ENCODE data around the gene TRAF1.

- TF ChIP-seq BACH1 (IDR thresholded peaks at IDR 0.05; ENCODE audit: borderline replicate concordance) (no peak), EP300 (IDR thresholded peaks at IDR 0.05; ENCODE audit: borderline replicate concordance in 1 of 2, control insufficient read depth in 1 of 2, low read depth in 2 of 2, low read length in 2 of 2) (no peak), POLR2A (IDR thresholded peaks at IDR 0.05; ENCODE audit: low read depth, low read length) (no peak), SREBF2 (IDR thresholded peaks at IDR 0.05; ENCODE audit: low read length) (no peak), NFYB (IDR thresholded peaks at IDR 0.05; ENCODE audit: insufficient read depth, low read depth, low read length) (no peak), BCLAF1 (IDR thresholded peaks at IDR 0.05) (no peak), SREBF1 (IDR thresholded peaks at IDR 0.05; ENCODE audit: low read length) (no peak)
Observed at GRCh38 chr9:120948824-120949223, 22.2 kb upstream of the TRAF1 start.
